H1 (cell line): ENCODE measurements around the gene RAB3GAP2. TPM values are rescaled to one million over a fixed set of nuclear protein-coding genes. Genes with fewer than 3 reads are reported as not detected.

Experiments used
- CHD7 ChIP-seq: fragments of 300-600 bp; sonication (generic); IDR thresholded peaks from 2 replicates; pipeline ENCODE4 v1.7.1; 2012; ENCODE audit warnings: low read length, moderate library complexity, mild to moderate bottlenecking, inconsistent platforms; ENCODE audit not compliant: insufficient replicate concordance
- EP300 ChIP-seq, 2 experiments: IDR thresholded peaks; 1 replicate in 1 of 2; 2 replicates in 1 of 2; pipeline ENCODE4 v1.6.1; 2011 to 2012; ENCODE audit warnings: low read depth in 2 of 2, low read length in 2 of 2, mild to moderate bottlenecking in 2 of 2, borderline replicate concordance in 1 of 2, inconsistent platforms in 1 of 2, moderate library complexity in 1 of 2
- FOSL1 ChIP-seq: IDR thresholded peaks from 2 replicates; pipeline ENCODE4 v1.6.1; 2011; ENCODE audit warnings: mild to moderate bottlenecking, low read depth, low read length, moderate library complexity; ENCODE audit not compliant: insufficient read depth
- MAFK ChIP-seq: IDR thresholded peaks from 2 replicates; pipeline ENCODE4 v1.6.1; 2012; ENCODE audit warnings: low read depth, mild to moderate bottlenecking, improper control_type of control experiment, low read length
- MAX ChIP-seq: IDR thresholded peaks from 2 replicates; pipeline ENCODE4 v1.6.1; 2012; ENCODE audit warnings: inconsistent platforms
- POLR2A ChIP-seq, 2 experiments: IDR thresholded peaks; 1 replicate in 1 of 2; 2 replicates in 1 of 2; pipeline ENCODE4 v1.6.1; 2011; ENCODE audit warnings: low read depth in 2 of 2, low read length in 2 of 2, mild to moderate bottlenecking in 2 of 2; ENCODE audit errors: control extremely low read depth in 1 of 2
- ZNF274 ChIP-seq: IDR thresholded peaks from 2 replicates; pipeline ENCODE4 v1.7.0; 2012; ENCODE audit warnings: low read length, borderline replicate concordance; ENCODE audit errors: extremely low read depth
- polyA plus RNA-seq, 7 experiments: library from polyadenylated mRNA; depleted of rRNA in 3 of 7; stranded (reverse) in 5 of 7; unstranded in 2 of 7; fragments of >200 nt in 5 of 7; fragments of 200-250 nt in 2 of 7; gene quantifications; 1 replicate in 5 of 7; 2 replicates in 1 of 7; 4 replicates in 1 of 7; pipeline versions ENCODE4 v1.2.1 to v1.2.3, GENCODE V29; 2011 to 2013; ENCODE audit warnings: missing spikeins in 2 of 7, mixed read lengths in 2 of 7
- total RNA-seq: library from RNA; stranded (reverse); fragmentation: NEBNext Ultra II Directional; extraction: Animal tissue kit (Norgen Biotek cat#: 25700); gene quantifications from 2 replicates; pipeline ENCODE4 v1.2.1, GENCODE V29; 2021

Gene RAB3GAP2
- total and polyA plus RNA-seq, 2 of the 8 experiments (the other 6 are each of a cell fraction or from before 2014, with no cell fraction given) = 19.7 to 52.7 TPM

GRCh38 chr1:220151454-220151853 is 120.8 kb downstream of the RAB3GAP2 start (continued):
- TF ChIP-seq CHD7 = no peak
- no peak for TF ChIP-seq MAFK
- TF ChIP-seq MAX = no peak
- no peak for TF ChIP-seq FOSL1
- TF ChIP-seq POLR2A (IDR thresholded peaks at IDR 0.05; ENCODE audit: control extremely low read depth in 1 of 2, low read depth in 2 of 2, low read length in 2 of 2) = no peak
- no peak for TF ChIP-seq ZNF274
- TF ChIP-seq EP300 (IDR thresholded peaks at IDR 0.05; ENCODE audit: borderline replicate concordance in 1 of 2, low read depth in 2 of 2, low read length in 2 of 2) = no peak
